ENCODE measurements around the gene ASH1L.
"Not testable (repeated sequence)": the region's sequence is repeated elsewhere in the genome, so short reads cannot be mapped to it uniquely, and the experiment has no call there.

Gene ASH1L

GRCh38 chr1:155453141-155453540 lies 109.5 kb downstream of the ASH1L start:
- DNase-seq (ENCODE audit: low read depth, low spot score) = no peak

GRCh38 chr1:155451199-155451598 lies 111.4 kb downstream of the ASH1L start:
- DNase-seq (ENCODE audit: low read depth, low spot score) = no peak

GRCh38 chr1:155442431-155442830 lies 120.2 kb downstream of the ASH1L start:
- not testable (repeated sequence) for DNase-seq (ENCODE audit: low read depth, low spot score)

GRCh38 chr1:155437405-155437804 lies 125.2 kb downstream of the ASH1L start:
- no peak for DNase-seq (ENCODE audit: low read depth, low spot score)

- DNase-seq (ENCODE audit: low read depth, low spot score) = not testable (repeated sequence)
Observed at GRCh38 chr1:155433831-155434389, 128.7 kb downstream of the ASH1L start.

- DNase-seq (ENCODE audit: low read depth, low spot score) = peak; percentile 8
Observed at GRCh38 chr1:155433128-155433830, 129.3 kb downstream of the ASH1L start.

GRCh38 chr1:155424091-155424490 lies 138.5 kb downstream of the ASH1L start:
- DNase-seq (ENCODE audit: low read depth, low spot score) = no peak

- DNase-seq (ENCODE audit: low read depth, low spot score) = no peak
Observed at GRCh38 chr1:155420788-155421187, 141.8 kb downstream of the ASH1L start.

GRCh38 chr1:155411840-155412239 lies 150.8 kb downstream of the ASH1L start:
- not testable (repeated sequence) for DNase-seq (ENCODE audit: low read depth, low spot score)

- no peak for DNase-seq (ENCODE audit: low read depth, low spot score)
Observed at GRCh38 chr1:155410931-155411330, 151.7 kb downstream of the ASH1L start.

GRCh38 chr1:155396874-155397476 lies 165.6 kb downstream of the ASH1L start:
- no peak for DNase-seq (ENCODE audit: low read depth, low spot score)

- no peak for DNase-seq (ENCODE audit: low read depth, low spot score)
Observed at GRCh38 chr1:155392898-155393411, 169.6 kb downstream of the ASH1L start.

- DNase-seq (ENCODE audit: low read depth, low spot score) = no peak
Observed at GRCh38 chr1:155389826-155390225, 172.8 kb downstream of the ASH1L start.

GRCh38 chr1:155385836-155386235 lies 176.8 kb downstream of the ASH1L start:
- not testable (repeated sequence) for DNase-seq (ENCODE audit: low read depth, low spot score)

GRCh38 chr1:155383406-155383805 lies 179.2 kb downstream of the ASH1L start:
- no peak for DNase-seq (ENCODE audit: low read depth, low spot score)

- DNase-seq (ENCODE audit: low read depth, low spot score) = no peak
Observed at GRCh38 chr1:155379631-155380090, 182.9 kb downstream of the ASH1L start.

- no peak for DNase-seq (ENCODE audit: low read depth, low spot score)
Observed at GRCh38 chr1:155379180-155379579, 183.4 kb downstream of the ASH1L start.

GRCh38 chr1:155360051-155360450 lies 202.6 kb downstream of the ASH1L start:
- no peak for DNase-seq (ENCODE audit: low read depth, low spot score)

- DNase-seq (ENCODE audit: low read depth, low spot score) = no peak
Observed at GRCh38 chr1:155352631-155353030, 210.0 kb downstream of the ASH1L start.

GRCh38 chr1:155342842-155343241 lies 219.8 kb downstream of the ASH1L start:
- no peak for DNase-seq (ENCODE audit: low read depth, low spot score)

- no peak for DNase-seq (ENCODE audit: low read depth, low spot score)
Observed at GRCh38 chr1:155339515-155340097, 223.0 kb downstream of the ASH1L start.

- DNase-seq (ENCODE audit: low read depth, low spot score) = no peak
Observed at GRCh38 chr1:155334962-155335361, 227.6 kb downstream of the ASH1L start.

Measured in ELF-1 (cell line).